GM19468 (cell line): Measurements from ENCODE around the gene F12.

ENCODE experiments used
- ATAC-seq: cut with Tn5 transposase; IDR thresholded peaks from one replicate; pipeline ENCODE4 v1.9.1; 2021; ENCODE audit warnings: mild to moderate bottlenecking, moderate library complexity, moderate number of reproducible peaks; ENCODE audit not compliant: unreplicated experiment; ENCODE audit errors: extremely low read depth

Gene F12

GRCh38 chr5:177409043-177409801 lies at the start of gene F12:
F12 (minus strand) TSS chr5:177409564; CDS start chr5:177409527, 37 bp downstream.
- ATAC-seq = no peak

DNA sequence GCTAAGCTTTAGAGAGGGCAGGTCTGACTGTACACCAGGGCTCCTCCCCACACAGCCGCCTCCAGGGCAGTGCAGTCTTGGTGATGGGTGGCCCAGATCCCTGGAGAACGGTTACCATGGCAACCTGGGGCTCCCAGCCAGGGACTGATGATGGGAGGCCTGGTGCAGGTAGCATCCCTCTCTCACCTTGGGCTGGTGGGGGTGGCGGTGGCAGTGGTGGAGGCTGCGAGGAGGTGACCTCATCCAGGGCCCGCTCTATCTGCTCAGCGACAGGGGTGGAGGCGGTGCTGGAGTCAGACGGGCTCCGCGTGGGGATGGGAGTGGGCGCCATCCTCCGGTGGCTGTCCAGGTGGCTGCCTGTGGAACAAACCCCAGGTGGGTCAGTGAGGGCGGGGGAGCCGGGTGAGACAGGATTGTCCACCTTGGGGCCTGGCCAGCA lies 49.6 kb upstream of the F12 start:
- no peak for ATAC-seq

DNA sequence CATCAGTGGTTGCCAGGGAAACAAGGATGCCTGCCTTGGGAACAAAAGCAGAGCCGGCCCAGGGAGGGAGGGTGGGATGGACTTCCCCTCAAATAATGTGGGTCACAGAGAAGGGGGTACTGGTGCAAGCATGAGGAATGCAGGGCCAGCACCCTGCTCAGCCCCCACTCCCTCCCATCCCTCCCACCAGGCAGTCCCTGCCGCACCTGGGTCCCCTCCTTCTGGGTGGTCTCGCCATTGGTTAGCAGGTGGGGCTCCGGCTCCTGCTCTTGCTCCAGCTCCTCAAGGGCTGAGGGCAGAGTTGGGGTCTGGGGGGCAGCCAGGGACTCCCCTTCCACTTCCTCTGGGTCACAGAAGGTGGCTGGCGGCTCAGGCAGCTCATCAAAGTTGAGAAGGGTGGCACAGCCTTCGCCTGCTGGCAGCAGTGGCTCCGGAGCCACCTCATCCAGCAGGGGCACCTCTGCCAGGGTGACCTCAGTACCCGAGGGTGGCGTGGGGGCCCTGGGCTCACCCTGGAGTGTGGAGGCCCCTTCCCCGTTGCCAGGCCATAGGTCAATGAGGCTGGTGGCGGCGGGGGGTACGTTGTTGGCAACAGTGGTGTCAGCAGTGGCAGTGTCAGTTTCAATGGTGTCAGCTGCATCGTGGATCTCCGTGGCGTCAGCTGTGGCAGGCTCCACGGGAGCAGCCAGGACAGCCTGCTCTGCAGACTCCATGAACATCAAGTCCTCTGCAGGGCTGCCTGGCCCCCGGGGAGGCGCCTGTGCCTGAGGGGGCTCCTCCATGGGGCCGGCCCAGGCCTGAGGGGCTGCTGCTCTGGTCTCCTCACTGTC lies 48.7 kb upstream of the F12 start:
- no peak for ATAC-seq

DNA sequence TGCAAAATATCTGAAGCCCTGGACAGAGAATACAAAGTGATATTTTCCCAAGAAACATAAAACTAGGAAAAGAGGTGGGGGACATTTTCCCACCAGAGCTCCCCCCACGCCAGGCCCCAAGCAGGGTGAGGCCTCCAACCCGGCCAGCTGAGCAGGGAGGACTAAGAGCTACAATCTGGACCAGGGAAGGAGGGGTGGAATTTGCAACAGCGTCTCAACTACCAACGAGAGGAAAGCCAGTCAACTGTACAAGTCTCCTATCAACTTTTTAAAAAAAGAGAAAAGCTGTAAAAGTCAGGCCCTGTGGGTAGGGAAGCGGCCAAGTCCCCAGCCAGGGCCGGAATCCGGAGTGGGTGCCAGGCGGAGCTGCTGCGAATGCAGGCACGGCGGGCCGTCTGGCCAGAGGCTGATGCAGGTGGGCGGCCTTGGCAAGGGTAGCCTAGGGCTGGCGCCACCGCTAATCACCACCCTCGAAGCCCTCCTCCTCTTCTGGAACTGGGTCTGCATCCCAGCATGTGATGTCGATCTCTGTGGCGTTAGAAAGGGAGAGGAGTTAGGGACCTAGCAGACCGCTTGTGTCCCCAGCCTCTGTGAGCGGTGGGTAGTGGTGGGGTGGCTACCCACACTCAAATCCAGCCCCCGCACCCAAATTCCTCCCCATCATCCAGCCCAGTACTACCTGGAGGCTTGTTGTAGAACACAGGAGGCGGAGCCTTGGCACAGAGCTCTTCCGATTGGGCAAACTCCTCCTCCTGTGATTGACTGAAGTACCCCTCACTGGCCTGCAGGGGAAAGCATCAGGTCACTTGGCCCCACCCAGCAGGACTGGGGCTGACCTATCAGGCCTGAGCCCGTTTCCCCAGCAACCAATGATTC lies 47.9 kb upstream of the F12 start:
- ATAC-seq = no peak

- ATAC-seq = no peak
These were observed 47.2 kb upstream of the F12 start for GRCh38 chr5:177456591-177456964.

DNA sequence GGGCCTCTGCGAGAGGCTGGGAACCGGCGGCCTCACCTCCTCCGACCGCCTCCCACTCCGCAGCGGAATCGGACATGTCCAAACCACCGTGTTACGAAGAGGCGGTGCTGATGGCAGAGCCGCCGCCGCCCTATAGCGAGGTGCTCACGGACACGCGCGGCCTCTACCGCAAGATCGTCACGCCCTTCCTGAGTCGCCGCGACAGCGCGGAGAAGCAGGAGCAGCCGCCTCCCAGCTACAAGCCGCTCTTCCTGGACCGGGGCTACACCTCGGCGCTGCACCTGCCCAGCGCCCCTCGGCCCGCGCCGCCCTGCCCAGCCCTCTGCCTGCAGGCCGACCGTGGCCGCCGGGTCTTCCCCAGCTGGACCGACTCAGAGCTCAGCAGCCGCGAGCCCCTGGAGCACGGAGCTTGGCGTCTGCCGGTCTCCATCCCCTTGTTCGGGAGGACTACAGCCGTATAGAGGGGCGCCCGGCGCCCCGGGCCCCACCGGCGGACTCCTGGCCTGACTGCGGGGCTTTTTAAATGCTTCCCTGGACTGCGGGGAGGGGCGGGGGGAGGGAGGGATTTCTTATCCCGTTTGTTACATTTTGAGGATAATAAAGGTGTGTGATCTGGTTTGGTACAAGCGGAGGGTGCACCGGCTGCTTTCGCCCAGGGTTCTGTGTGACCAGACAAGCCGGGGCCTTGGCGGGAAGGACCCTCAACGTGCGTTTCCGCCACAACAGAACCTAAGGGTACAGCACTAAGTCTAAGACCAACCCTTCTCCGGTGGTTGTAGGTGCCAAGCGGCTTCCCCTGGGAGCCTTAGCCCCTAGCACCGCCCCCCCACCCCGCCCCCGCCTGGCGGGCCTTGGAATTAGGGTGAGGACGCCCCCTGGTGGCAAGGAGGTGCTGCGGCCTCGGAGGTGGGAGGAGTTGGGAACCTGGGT lies 46.6 kb upstream of the F12 start:
- no peak for ATAC-seq

DNA sequence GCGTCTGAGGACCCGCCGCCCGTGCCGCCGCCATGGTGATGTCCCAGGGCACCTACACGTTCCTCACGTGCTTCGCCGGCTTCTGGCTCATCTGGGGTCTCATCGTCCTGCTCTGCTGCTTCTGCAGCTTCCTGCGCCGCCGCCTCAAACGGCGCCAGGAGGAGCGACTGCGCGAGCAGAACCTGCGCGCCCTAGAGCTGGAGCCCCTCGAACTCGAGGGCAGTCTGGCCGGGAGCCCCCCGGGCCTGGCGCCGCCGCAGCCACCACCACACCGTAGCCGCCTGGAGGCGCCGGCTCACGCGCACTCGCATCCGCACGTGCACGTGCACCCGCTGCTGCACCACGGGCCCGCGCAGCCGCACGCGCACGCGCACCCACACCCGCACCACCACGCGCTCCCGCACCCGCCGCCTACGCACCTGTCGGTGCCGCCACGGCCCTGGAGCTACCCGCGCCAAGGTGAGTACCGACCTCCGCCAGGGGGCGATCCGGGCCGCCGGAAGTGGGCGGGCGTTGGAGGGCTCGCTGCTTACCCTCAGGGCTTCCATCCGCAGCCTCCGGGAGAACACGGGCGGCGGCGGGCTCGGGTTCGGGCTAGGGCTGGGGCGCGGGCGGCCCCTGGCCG lies 45.8 kb upstream of the F12 start:
- peak; percentile 13 for ATAC-seq

DNA sequence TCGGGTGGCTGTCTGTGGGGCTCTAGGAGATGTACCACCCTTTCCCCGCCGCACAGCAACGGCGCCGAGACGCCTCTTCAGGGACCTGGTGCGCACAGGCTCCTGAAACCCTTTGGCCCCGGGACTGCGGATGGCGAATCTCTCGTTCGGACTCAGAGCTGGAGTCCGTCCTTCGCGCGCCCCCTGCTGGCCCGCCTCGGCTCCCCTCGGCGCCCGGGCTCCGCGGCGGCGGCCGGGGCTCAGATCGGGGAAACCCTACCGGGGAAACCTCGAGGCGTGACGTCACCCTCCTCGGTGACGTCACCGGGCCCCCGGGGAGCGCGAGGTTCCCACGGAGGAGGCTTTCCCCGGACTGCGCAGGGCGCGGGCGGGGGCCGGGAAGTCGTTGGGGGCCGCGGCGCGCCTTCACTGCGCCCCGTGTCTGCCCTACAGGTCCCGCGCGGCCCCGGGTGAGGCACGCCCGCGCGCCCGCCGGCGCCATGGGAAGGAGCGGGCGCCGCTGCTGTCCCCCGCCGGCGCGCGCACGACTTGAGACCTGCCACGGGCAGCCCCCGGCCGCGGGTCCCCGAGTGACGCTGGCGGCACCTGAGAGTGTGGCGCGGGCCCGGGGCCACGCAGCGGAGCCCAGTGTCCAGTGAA lies 45.2 kb upstream of the F12 start:
- no peak for ATAC-seq

GRCh38 chr5:177453852-177454396 lies 44.6 kb upstream of the F12 start:
- ATAC-seq = no peak

DNA sequence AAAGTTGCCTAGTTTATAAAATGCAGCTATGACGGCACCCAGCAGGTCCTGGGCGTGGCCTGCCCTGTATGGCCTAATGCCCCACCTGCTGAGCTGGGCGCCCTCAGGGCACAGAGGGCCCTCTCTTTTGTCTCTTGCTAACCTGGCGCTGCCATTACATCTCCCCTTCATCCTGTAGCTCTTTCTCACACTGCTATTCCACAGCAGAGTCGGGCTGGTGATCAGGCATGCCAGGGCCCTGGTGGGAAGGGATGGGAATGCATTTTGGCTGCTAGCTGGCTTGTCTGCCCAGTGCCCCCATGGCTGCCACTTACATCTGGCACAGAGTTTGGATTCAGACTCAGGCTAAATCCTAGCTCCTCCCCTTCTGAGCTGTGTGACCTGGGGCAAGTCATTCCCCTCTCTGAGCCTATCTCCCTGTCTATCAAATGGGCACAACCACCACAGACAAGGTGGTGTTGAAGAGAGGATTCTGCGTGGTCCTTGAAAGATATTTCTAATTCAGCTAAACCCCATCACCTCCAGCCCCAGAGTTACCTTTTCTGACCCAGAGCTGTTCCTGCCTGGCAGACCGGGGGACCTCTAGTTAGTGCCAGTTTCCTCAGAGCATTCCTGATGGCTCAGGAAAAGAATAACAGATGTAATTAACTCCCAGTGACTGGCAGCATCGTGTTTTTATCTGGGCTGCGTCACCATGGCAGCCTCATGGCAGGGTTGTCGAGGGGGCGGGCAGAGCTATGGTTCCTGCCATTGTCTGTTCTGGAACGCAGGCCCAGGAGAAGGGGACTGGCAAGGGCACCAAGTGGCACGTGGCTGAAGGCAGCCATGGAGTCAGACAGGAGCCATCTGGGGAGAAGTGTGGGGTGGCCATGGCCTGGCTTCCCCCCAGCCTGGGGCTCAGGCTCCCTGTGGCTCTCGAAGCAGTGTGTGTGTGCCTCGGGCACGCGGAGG lies 43.6 kb upstream of the F12 start:
- ATAC-seq = no peak

GRCh38 chr5:177450667-177451424 lies 41.5 kb upstream of the F12 start:
- no peak for ATAC-seq

- ATAC-seq = no peak
These were observed 40.0 kb upstream of the F12 start for GRCh38 chr5:177449140-177450061.

GRCh38 chr5:177448244-177448950 lies 39.0 kb upstream of the F12 start:
- ATAC-seq = no peak

GRCh38 chr5:177447611-177448243 lies 38.4 kb upstream of the F12 start:
- no peak for ATAC-seq
